GDM1 (cell line): ENCODE data around the gene RFC2.
"Not testable (repeated sequence)": the region's sequence is repeated elsewhere in the genome, so short reads cannot be mapped to it uniquely, and the experiment has no call there.

Experiments used
- DNase-seq: peaks from one replicate; lab custom pipeline; 2025; lab: John Stamatoyannopoulos, UW

Gene RFC2

DNA sequence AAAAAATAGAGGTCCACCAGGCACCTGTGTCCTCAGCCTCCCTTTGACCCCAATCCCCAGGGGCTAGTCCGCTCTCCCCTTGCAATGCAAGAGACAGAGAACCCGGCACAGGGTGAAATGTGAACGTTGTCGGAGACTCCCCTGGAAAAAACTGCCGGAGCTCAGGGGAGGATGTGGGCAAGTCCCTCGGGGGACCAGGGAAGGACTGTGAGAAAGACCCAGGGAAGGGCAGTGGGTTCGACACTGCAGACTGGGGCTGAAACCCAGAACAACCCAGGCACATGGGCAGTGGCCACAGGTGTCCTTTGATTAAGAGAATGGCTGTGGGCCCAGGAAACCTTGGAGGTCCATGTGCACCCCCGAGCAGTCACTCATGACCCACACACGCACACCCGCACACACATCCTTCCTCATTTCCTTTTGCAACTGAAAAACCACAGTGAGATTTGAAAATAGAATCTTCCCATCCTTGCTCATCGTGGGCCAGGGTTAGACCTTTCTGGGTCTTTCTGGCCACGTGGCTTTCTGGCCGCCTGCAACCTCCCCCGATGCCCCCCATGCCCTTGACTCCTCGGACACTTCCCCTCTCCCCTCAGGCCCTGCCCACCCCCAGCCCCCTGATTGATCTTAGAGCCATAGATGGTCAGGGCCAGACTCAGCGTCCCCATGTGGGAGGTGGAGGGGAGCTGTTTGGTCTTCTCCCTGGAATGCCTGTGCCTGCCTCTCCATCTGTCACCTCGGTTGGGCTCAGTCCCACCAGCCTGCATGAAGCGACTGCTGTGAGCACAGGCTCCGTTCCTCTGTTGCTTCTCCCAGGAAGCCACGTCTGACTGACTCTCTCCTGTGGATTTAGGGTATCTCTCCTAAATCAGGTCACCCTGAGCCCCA is 36.5 kb downstream of the RFC2 start:
- DNase-seq, result peak; percentile 89

DNA sequence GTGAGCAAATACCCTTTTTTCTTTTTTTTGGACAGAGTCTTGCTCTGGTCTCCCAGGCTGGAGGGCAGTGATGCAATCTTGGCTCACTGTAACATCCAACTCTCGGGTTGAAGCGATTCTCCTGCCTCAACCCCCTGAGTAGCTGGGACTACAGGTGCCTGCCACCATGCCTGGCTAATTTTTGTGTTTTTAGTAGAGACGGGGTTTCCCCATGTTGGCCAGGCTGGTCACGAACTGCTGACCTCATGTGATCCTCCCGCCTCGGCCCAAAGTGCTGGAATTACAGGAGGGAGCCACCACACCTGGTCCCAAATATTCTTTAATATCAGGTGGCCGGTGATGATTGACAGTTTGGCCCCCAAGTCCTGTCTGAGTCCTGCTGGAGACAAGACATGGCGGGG is 37.8 kb downstream of the RFC2 start:
- DNase-seq, result no peak

DNA sequence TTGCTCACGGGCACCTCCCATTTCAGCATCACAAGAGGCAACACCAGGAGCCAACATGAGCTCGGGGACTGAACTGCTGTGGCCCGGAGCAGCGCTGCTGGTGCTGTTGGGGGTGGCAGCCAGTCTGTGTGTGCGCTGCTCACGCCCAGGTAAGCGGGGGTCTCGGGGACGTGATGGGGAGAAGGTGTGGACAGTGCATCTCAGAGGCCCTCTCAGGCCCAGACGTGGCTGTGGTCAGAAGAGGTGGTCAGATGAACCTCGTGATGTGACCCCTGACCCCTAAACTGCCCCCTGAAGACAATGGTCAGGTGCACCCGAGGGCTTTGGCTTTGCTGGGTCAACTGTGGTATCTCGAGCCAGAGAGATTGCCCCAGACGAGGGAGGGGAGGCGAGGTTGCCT is 38.3 kb downstream of the RFC2 start:
- DNase-seq, result no peak

DNA sequence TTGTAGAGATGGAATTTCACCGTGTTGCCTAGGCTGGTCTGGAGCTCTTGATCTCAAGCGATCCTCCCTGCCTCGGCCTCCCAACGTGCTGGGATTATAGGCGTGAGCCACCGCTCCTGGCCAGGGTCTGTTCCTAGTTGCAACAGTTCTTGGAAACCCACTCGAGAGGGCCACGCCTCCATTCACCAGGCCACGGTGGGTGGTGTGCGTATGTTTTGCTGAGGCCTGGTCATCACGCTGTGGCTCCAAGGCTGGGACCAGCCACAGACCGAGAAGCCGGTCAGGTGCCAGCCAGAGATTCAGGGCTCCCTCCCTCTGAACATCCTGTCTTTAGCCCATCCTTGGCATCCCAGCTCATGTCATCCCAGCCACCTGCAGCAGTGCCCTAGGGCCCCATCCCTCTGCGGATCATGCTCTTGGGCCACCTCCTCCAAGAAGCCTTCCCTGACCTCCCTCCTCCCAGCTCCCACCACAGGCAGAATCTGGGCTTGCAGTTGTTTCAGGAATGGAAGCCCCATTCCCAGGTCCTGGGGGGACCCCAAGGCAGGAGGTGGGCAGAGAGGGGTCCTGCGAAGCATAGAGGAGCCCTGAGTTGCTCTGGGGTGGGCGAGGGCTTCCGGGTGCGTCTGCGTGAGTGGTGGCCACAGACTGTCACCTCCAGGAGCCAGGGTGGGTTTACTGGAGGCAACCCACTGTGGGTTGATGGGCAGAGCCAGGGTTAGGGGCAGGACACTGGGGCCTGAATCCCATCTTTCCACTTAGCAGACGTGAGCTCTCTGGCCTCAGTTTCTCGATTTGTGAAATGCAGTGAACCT is 39.2 kb downstream of the RFC2 start:
- DNase-seq, result no peak

DNA sequence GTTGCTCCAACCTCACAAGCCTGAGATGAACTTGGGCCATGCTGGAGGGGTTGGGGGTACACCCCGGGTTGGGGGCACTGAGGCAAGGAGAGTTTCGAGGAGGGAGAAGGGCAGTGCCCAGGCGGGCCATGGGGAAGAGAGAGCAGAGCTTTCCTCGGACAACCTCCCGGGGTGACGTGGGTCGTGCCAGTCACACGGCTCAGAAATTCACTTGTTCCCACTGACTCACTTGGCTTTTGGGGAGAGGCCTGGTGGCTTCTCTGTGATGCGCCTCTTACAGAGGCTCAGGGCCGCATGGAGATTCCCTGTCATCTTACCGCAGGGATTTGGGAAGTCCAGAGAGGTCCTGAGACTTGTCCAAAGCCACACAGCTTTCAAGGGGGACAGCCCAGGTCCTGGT is 41.5 kb downstream of the RFC2 start:
- DNase-seq, result no peak

DNA sequence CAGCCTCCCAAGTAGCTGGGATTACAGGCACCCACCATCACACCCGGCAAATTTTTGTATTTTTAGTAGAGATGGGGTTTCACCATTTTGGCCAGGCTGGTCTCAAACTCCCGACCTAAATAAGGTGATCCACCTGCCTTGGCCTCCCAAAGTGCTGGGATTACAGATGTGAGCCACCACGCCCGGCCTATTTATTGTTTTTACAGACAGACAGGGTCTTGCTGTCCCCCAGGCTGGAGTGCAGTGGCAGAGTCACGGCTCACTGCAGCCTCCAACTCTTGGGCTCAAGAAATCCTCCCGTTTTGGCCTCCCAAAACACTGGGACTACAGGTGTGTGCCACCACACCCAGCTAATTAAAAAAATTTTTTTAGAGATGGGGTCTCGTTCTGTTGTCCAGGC is 46.0 kb downstream of the RFC2 start:
- not testable (repeated sequence) for DNase-seq

DNA sequence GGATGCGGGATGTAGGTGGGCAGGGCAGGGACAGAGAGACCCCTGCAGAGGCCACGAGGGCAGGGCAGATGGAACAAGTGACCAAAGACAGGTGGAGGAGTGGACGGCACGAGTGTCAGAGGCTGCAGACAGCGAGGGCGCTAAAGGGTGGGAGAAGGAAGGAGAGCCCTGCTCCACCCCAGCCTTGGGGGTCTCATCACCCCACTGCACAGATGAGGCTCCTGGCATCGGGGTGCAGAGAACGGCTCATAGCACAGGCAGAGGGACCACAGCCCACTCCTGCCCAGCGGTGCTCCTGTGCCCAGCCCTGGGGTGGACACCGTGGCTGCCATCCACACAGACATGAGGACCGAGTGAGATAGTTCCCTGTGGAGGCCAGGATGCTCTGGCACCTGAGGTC is 46.6 kb downstream of the RFC2 start:
- DNase-seq, result no peak

DNA sequence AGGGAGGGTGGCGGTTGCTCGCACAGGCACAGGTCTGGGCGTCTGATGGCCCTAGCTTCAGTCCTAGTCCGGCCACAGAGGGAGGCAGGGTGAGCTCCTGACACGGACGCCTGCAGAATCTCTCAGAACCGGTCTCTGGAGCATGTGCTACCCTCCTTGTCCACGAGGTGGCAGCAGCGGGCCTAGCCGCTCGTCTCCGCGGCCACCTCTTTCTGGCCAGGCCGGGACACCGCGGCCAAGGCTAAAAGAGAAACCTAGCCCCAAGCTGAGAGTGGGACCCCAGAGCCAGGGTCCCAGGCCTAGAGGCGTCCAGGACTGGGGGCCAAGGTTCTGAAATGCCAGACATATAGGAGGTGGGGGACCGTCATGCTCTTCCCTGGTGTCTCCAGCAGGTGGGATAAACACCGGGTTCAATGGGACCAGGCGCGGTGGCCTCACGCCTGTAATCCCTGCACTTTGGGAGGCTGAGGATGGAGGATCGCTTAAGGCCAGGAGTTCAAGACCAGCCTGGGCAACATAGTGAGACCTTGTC is 47.5 kb downstream of the RFC2 start:
- peak; percentile 59 for DNase-seq

DNA sequence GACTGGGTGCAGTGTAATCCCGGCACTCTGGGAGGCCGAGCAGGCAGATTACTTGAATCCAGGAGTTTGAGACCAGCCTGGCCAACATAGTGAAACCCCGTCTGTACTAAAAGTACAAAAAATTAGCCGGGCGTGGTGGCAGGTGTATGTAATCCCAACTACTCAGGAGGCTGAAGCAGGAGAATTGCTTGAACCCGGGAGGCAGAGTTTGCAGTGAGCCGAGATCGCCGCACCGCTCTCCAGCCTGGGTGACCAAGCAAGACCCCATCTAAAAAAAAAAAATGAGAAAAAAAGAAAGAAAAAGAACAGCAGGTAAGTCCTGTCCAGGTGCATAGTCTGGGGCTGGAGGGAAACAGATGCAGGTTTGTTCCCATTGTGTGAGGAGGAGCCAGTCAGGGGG is 48.1 kb downstream of the RFC2 start:
- DNase-seq, result not testable (repeated sequence)

DNA sequence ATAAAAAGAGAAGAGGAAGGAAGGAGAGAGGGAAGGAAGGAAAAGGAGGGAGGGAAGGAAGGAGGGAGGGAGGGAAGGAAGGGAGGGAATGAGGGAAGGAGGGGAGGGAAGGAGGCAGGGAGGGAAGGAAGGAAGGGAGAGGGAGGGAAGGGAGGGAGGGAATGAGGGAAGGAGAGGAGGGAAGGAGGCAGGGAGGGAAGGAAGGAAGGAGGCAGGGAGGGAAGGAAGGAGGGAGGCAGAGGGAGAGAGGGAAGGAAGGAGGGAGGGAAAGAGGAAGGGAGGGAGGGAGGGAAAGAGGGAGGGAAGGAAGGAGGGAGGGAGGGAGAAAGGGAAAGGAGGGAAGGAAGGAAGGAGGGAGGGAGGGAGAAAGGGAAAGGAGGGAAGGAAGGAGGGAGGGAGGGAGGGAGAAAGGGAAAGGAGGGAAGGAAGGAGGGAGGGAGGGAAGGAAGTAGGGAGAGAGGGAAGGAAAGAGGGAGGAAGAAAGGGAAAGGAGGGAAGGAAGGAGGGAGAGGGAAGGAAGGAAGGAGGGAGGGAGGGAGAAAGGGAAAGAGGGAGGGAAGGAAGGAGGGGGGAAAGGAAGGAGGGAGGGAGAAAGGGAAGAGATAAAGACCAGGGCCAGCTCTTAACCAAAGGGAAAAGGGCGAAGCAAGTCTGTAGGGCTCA is 50.1 kb downstream of the RFC2 start:
- DNase-seq, result no peak

DNA sequence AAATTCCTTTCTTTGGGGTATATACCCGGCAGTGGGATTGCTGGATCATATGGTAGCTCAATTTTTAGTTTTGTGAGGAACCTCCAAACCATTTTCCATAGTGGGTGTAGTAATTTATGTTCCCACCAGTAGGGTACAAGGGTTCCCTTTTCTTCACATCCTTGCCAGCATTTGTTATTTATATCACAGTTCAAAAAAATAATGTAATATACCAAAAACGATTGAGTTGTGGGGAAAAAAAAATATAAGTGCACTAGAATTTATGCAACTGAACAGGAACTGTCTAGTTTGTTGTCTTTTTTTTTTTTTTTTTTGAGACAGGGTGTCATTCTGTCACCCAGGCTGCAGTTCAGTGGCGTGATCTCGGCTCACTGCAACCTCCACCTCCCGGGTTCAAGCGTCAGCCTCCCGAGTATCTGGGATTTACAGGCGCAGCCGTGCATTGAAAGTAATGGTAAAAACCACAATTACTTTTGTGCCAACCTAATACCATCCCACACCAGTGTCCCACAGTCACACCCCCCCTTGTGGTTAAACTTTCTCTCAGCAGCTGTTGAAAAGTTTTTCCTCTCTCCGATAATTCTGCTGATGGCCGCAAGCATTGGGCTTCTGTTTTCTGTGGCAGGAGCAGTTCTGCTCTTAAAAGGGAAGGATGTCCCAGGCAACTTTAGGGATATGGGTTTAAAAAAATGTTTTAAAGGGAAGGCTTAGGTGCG is 51.2 kb downstream of the RFC2 start:
- DNase-seq, result peak; percentile 75

DNA sequence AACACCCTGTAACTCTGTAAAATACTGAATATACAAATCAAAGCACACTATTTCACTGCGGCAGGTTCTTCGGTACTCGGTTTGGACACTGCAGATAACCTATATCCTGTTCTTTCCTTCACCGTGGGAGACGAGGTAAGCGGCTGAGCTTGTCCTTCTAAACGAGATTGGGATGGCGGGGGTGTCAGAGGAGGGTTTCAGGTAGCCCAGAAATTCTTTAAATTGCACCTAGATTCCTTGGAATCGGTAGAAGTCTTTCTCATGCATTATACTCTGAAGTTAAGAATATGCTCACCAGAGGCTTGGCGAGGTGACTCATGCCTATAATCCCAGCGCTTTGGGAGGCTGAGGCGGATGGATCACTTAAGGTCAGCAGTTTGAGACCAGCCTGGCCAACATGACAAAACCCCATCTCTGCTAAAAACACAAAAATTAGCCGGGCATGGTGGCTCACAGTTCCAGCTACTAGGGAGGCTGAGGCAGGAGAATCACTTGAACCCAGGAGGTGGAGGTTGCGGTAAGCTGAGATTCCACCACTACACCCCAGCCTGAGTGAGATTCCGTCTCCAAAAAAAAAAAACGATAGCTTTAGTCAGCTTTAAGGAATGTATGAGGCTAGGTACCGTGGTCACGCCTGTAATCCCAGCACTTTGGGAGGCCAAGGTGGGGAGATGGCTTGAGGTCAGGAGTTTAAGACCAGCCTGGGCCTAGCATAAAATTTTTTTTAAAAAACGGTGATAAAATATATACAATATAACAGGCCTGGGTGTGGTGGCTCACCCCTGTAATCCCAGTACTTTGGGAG is 54.4 kb downstream of the RFC2 start:
- no peak for DNase-seq

DNA sequence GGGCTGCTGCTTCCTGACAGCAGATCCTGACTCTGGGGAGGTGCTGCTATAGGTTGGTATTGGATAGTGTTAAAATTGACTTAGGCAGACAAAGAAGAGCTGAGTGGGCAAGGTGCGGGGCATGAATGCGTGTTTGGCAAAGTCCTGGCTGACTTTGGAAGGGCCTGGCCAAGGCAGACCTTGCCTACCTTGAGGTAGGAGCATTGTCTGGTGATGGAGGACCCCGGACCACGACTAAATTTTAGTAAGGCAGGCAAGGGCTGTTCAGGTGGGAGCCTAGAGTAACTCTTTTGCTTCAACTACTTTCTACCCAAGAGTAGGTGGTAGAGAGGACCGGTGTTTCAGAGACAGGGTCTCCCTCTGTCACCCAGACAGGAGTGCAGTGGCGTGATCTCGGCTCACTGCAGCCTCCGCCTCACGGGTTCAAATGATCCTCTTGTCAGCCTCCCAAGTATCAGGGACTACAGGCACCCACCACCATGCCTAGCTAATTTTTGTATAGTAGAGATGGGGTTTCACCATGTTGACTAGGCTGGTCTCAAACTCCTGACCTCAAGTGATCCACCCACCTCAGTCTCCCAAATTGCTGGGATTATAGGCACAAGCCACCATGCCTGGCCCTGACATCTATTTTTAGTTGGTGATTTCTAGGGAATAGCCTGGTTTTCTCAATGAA is 56.6 kb downstream of the RFC2 start:
- no peak for DNase-seq

DNA sequence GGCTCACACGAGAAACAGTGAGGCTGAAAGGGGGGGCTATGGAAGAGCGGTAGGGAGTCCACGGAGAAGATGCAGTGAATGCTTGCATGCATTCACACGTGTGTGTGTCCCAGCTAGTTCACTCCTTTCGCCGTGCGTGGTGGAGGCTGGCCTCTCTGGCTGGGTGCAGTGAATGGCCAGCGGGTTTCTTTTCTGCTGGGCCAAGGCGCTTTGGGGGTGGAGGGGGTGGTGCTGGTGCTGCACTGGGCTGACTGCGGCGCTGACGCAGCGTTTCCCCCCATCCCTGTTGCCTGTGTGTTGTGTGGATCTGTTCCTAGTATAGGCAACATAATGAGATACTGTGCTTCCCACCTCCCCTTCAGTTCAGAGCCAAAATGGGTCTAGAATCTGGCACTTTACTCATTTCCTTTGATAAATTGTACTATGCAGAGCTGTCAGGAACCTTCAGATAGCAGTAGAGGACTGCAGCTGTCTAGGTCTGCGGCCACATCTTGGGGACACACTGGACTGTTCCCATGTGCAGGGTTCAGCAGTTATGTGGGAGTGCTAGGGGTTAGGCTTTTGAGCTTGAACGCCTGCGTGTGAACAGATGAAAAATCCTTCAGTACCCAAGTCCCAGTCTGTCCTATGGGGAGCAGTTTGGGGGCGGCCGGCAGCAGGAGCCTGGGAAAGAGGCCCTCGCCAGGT is 58.1 kb downstream of the RFC2 start:
- not testable (repeated sequence) for DNase-seq

DNA sequence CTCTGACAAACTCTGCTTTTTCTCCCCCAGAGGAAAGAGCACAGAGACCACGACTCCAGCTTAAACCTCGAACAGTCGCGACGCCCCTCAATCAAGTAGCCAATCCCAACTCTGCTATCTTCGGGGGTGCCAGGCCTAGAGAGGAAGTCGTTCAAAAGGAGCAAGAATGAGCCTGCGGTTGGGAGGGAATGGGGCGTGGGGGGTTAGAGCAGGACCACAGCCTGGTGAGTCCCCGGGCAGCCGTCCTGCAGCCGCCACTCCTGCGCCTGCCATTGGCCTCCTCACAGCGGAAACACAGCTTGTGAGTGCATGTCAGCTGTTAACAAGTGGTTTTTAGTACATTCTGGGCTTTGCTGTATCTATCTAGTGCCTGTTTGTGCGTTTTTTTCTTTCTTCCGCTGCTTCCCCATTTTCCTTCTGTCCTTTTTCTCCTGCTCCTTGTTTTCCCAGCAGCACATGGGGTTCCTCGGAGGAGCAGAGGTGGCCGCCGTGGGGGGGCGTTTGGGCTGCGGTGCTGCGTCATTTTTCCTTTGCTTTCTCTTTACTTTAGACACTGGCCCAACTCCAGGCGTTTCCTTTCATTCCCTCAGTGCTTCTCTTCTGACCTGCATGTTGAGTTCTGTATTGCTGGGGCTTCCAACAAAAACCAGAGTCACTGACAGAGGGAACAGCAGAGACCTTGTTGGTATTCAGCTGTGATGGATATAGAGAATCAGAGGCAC is 58.9 kb downstream of the RFC2 start:
- not testable (repeated sequence) for DNase-seq

DNA sequence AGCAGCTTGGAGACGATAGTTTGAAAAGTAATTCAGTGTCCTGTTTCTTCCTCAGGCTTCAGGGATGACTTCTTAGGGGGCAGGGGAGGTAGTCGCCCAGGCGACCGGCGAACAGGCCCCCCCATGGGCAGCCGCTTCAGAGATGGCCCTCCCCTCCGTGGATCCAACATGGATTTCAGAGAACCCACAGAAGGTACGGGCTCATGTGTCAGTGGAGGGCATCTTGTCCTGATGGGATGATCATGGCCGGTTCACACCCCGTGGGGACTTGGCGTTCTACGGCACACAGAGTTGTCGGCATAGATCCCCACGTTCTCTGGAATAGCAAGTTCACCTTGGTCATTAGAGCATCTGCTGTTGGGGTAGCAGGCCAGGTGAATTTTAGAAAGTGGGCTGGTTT is 59.5 kb downstream of the RFC2 start:
- no peak for DNase-seq

DNA sequence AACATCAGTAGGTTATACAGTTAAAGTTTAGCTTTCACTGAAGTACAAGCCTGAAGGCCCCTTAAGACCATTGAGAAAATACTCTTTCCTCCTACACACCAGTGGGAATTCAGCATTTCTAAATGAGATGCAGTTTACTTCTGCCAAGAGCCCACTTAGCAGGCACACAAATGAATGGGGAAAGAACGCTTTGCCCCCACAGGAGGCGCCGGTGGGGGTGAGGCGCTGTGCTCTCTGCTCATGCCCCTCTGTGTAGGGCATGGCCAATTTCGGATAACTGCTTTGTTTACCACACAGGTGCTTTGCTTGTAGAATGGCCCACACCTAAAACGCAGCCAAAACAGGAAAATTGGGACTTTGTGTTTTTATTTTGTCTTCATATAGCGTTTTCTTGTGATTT is 60.3 kb downstream of the RFC2 start:
- no peak for DNase-seq

DNA sequence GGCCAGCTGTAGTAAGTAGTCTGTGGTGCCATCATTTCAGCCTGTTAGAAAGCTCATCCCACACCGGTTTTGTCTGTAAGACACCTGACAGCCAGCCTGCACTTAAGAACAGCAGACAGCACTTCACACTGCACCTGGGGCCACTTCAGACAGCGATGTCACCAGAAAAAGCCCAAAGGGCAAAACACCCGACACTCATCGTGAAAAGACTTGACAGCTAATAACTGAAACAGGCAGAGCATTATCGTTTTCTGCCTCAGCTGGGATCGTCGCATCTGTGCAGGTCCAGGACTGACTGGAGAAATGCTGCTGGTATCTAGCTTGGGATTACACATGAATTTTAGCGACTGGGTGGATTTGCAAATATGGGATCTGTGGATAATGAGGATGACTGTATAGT is 61.1 kb downstream of the RFC2 start:
- DNase-seq, result no peak

DNA sequence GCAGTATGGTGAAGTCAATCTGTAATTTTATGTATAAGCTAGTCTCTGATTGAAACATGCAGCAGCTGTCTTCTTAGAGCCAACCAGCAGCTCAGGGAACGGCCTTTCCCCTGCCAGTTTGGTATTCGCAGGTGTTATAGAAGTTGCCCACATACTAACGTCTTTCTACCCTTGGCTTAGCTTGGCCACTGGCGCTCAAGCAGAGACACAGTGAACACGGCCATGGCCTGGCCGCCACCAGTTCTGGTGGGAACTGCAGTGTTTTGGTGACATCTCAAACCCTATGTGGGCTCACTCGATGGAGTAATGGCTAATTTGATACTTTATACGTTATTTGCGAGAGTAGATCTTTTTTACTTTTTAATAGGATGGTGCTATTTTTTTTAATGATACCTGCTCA is 63.0 kb downstream of the RFC2 start:
- DNase-seq, result no peak
